Measurements from ENCODE around the gene ELMO1. TPM values are rescaled to one million over a fixed set of nuclear protein-coding genes. Genes with fewer than 3 reads are reported as not detected.

Gene ELMO1
- total RNA-seq, 4 donors from 2014 or later: 31.1 to 42.9 (median 38.7) TPM

GRCh38 chr7:37360484-37360883 is 88.2 kb downstream of the ELMO1 start:
- intact Hi-C loops (cut with DNase I): no loop called here
- WGBS: 93% methylated on average over 2 of the region's 2 CpGs
- Histone ChIP-seq H3K4me1 (peaks cover 0 to 13% (median 10%) of the 10 kb centered on the region in 4 donors), H3K27me3 (no peaks in the 10 kb centered on the region), H3K4me3 (no peak overlapping the region), H3K9me3 (no peaks in the 10 kb centered on the region), H3K27ac (replicated peaks in 1 of 4) (no peak overlapping the region), H3K36me3 (no peaks in the 10 kb centered on the region)
- no peak for DNase-seq (ENCODE audit: extremely low spot score)
- TF ChIP-seq POLR2A (IDR thresholded peaks at IDR 0.05; ENCODE audit: low read depth) (no peak), POLR2AphosphoS5 (IDR thresholded peaks at IDR 0.05) (no peak), CTCF (IDR thresholded peaks at IDR 0.05) (no peak), EP300 (IDR thresholded peaks at IDR 0.05) (no peak)

GRCh38 chr7:37359662-37360444 is 88.8 kb downstream of the ELMO1 start:
- Histone ChIP-seq H3K36me3 (no peaks in the 10 kb centered on the region), H3K27me3 (no peaks in the 10 kb centered on the region), H3K9me3 (no peaks in the 10 kb centered on the region), H3K4me1 (peaks cover 6 to 19% (median 16%) of the 10 kb centered on the region in 4 donors), H3K27ac (replicated peaks in 1 of 4) (no peak overlapping the region), H3K4me3 (no peak overlapping the region)
- WGBS: 81% methylated on average over 11 of the region's 11 CpGs
- intact Hi-C loops (cut with DNase I): no loop called here
- peak; percentile 34 for DNase-seq (ENCODE audit: extremely low spot score)
- TF ChIP-seq POLR2A (IDR thresholded peaks at IDR 0.05; ENCODE audit: low read depth) (no peak), EP300 (IDR thresholded peaks at IDR 0.05) (no peak), POLR2AphosphoS5 (IDR thresholded peaks at IDR 0.05) (no peak), CTCF (IDR thresholded peaks at IDR 0.05) (no peak)

GRCh38 chr7:37359180-37359579 is 89.5 kb downstream of the ELMO1 start:
- 91% methylated on average over 2 of the region's 2 CpGs for WGBS
- Histone ChIP-seq H3K27me3 (no peaks in the 10 kb centered on the region), H3K4me3 (no peak overlapping the region), H3K27ac (replicated peaks in 1 of 4) (no peak overlapping the region), H3K36me3 (no peaks in the 10 kb centered on the region), H3K4me1 (peaks cover 13 to 25% (median 21%) of the 10 kb centered on the region in 4 donors), H3K9me3 (no peaks in the 10 kb centered on the region)
- TF ChIP-seq POLR2A (IDR thresholded peaks at IDR 0.05; ENCODE audit: low read depth): no peak
- intact Hi-C loops (cut with DNase I): no loop called here
- DNase-seq (ENCODE audit: extremely low spot score): no peak

GRCh38 chr7:37357637-37357996 is 91.0 kb downstream of the ELMO1 start:
- Histone ChIP-seq H3K4me1 (peaks cover 22 to 38% (median 32%) of the 10 kb centered on the region in 4 donors), H3K4me3 (no peak overlapping the region), H3K27ac (replicated peaks in 1 of 4) (no peak overlapping the region), H3K27me3 (no peaks in the 10 kb centered on the region), H3K9me3 (no peaks in the 10 kb centered on the region), H3K36me3 (no peaks in the 10 kb centered on the region)
- intact Hi-C loops (cut with DNase I): no loop called here
- 72% methylated on average over 1 of the region's 1 CpG for WGBS
- TF ChIP-seq POLR2AphosphoS5 (IDR thresholded peaks at IDR 0.05): no peak
- no peak for TF ChIP-seq EP300 (IDR thresholded peaks at IDR 0.05)
- no peak for TF ChIP-seq POLR2A (IDR thresholded peaks at IDR 0.05; ENCODE audit: low read depth)
- DNase-seq (ENCODE audit: extremely low spot score): no peak

- Histone ChIP-seq H3K27ac (replicated peaks in 1 of 4) (no peak overlapping the region), H3K27me3 (no peaks in the 10 kb centered on the region), H3K36me3 (no peaks in the 10 kb centered on the region), H3K4me3 (no peak overlapping the region), H3K4me1 (peaks cover 22 to 43% (median 35%) of the 10 kb centered on the region in 4 donors), H3K9me3 (no peaks in the 10 kb centered on the region)
- intact Hi-C loops (cut with DNase I): no loop called here
- DNase-seq (ENCODE audit: extremely low spot score): no peak
- WGBS: 97% methylated on average over 3 of the region's 3 CpGs
- TF ChIP-seq CTCF (IDR thresholded peaks at IDR 0.05) (no peak), POLR2A (IDR thresholded peaks at IDR 0.05; ENCODE audit: low read depth) (no peak), POLR2AphosphoS5 (IDR thresholded peaks at IDR 0.05) (no peak), EP300 (IDR thresholded peaks at IDR 0.05) (no peak)
These were observed 91.6 kb downstream of the ELMO1 start for GRCh38 chr7:37356911-37357636.
